Epithelial cell of proximal tubule (primary cell): ENCODE results near the gene MTERF2. TPM values are rescaled to one million over a fixed set of nuclear protein-coding genes. Genes with fewer than 3 reads are reported as not detected.
A peak's percentile ranks its signal among the peaks of the same experiment; 100 is the strongest.
"Not testable (repeated sequence)": the region's sequence is repeated elsewhere in the genome, so short reads cannot be mapped to it uniquely, and the experiment has no call there.

Experiments used
- DNase-seq: peaks from one replicate; pipeline ENCODE4 v3.0.0-alpha.2; 2011; ENCODE audit warnings: low read depth
- H3K4me3 ChIP-seq: 2 replicates; pipeline ENCODE4 v1.5.1; 2011; ENCODE audit warnings: low read depth, mild to moderate bottlenecking, low read length
- CTCF ChIP-seq: conservative IDR thresholded peaks from 2 replicates; pipeline ENCODE4 v1.5.1; 2012; ENCODE audit warnings: low read depth, mild to moderate bottlenecking, low read length
- total RNA-seq: library from RNA; depleted of rRNA; stranded (reverse); fragments of >200 nt; gene quantifications from 2 replicates; pipeline ENCODE4 v1.2.3, GENCODE V29; 2015

MTERF2 gene
- total RNA-seq, 1 donor from 2014 or later: 2.9 TPM

- no peak overlapping the region for H3K4me3 ChIP-seq
These were observed 40.7 kb upstream of the MTERF2 start for GRCh38 chr12:107027636-107028053.

GRCh38 chr12:107026806-107027635 lies 40.1 kb upstream of the MTERF2 start:
- DNase-seq: no peak
- no peak overlapping the region for H3K4me3 ChIP-seq
- no peak for TF ChIP-seq CTCF

More at GRCh38 chr12:107027636-107028053, 40.7 kb upstream of the MTERF2 start:
- TF ChIP-seq CTCF: no peak
- peak; percentile 88 for DNase-seq

GRCh38 chr12:107026356-107026755 lies 39.4 kb upstream of the MTERF2 start:
- H3K4me3 ChIP-seq, DNase-seq: not testable (repeated sequence)

- no peak for TF ChIP-seq CTCF
- no peak overlapping the region for H3K4me3 ChIP-seq
- DNase-seq: no peak
These were observed 38.7 kb upstream of the MTERF2 start for GRCh38 chr12:107025671-107026070.

- no peak overlapping the region for H3K4me3 ChIP-seq
- no peak for TF ChIP-seq CTCF
- DNase-seq: no peak
These were observed 32.6 kb upstream of the MTERF2 start for GRCh38 chr12:107019546-107019945.

- no peak for TF ChIP-seq CTCF
- no peak overlapping the region for H3K4me3 ChIP-seq
- no peak for DNase-seq
These were observed 30.1 kb upstream of the MTERF2 start for GRCh38 chr12:107017042-107017441.

- DNase-seq: no peak
- TF ChIP-seq CTCF: peak; percentile 42
- H3K4me3 ChIP-seq: no peak overlapping the region
These were observed 27.1 kb upstream of the MTERF2 start for GRCh38 chr12:107014055-107014454.
